Measurements from ENCODE around the gene PARD3B.
"Not testable (repeated sequence)": the region's sequence is repeated elsewhere in the genome, so short reads cannot be mapped to it uniquely, and the experiment has no call there.

Gene PARD3B

DNA sequence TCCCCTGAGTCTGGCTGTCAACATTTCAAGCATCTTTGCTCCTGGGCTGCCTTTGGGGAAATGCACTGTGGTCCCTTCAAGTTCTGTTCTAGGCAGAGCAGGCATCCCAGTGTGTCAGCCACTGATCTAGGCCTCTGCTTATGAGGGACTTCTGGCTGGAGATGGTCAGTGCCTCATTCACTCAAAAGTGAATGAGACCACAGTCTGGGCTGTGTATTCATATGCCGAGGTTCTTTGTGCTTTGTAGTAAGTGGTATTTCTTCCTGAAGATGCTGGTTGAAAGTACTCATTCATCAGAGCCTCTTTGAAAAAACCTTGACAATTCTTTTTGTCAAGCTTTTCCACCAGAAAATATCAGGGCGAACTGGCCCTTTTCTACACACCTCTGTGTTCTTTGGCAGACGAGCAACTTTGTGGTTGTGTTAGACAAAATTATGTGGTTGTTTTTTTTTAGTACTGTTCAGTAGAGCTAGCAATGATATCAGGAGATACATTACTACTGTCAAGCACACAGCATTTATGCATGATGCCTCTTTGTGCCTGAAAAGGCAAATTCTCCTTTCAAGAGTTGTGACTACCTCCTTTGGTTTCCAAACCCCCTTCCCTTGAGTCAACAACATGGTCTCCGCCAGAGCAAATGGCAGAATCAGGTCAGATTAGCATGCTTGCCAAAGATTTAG lies 626.1 kb downstream of the PARD3B start:
- DNase-seq (ENCODE audit: low read depth in 1 of 2, low spot score in 1 of 2) = no peak

DNA sequence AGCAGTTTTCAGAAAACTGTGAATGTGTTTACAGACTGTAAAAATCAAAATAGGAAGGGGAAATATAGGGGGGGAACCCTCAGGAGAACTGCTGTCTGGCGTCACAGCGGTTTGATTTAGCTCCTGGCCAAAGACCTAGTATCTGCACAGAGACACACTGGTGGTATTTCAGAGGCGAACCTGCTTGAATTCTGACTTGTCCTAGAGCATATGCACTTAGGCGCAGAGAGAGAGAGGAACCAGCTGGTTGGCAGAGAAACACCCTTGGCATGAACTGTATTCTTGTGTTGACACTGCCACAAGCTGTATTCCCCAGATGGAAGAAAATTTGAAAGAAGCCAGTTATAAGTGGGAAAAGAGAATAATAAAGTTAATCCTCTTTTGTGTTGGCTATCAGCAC lies 630.6 kb downstream of the PARD3B start:
- no peak for DNase-seq (ENCODE audit: low read depth in 1 of 2, low spot score in 1 of 2)

DNA sequence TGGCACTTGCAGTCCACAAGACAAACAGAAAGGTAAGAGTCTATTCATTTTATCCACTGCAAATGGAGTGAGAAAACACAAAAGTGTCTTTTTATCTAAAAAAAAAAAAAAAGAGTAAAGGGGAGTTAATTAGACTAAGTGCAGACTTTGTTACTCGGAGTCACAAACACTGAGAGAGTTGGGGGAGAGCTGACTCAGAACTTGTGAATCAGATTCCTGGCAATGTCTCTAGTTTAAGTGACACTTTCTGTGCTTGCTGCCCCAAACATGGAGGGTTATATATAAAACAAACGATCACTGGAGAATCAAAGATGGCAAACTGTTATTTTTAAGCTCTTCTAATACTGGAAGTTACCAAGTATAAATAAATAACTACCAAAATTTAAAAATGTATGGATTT lies 631.3 kb downstream of the PARD3B start:
- DNase-seq (ENCODE audit: low read depth in 1 of 2, low spot score in 1 of 2) = no peak

DNA sequence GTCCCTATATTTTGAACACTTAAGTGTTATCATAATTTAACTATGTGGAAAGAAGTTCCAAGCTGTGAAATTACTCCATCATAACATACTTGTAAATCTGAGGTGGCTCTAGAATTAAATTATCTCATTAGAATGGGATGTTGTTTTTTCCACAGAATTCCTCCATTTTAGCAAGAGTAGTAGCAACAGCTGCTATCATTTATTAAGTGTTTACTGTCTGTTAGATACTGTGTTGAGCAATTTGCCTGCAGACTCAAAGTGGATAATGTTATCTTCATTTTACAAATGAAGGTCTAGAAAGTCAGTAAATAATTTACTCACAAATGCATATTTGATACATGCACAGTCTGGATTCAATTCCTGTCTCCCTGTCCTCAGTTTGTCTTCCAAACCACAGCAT lies 632.3 kb downstream of the PARD3B start:
- DNase-seq (ENCODE audit: low read depth in 1 of 2, low spot score in 1 of 2) = no peak

DNA sequence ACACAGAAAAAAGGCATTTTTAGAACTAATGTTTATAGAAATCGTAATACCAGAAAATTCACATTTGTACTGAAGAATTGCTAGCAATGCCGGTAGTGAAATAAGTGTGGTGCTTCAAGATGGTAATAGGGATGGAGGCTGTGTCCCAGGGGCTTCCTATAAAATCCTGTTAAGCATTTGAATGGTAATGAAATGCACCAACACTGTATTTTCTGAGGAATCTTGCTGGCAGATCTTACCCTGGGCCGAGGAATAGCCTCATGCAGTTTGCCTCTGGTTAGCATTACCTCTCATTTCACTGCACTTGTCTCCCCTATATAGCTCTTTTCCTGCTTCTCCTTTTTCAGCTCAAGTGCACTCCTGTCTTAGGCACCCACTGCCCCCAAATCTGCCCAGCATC lies 635.5 kb downstream of the PARD3B start:
- no peak for DNase-seq (ENCODE audit: low read depth in 1 of 2, low spot score in 1 of 2)

DNA sequence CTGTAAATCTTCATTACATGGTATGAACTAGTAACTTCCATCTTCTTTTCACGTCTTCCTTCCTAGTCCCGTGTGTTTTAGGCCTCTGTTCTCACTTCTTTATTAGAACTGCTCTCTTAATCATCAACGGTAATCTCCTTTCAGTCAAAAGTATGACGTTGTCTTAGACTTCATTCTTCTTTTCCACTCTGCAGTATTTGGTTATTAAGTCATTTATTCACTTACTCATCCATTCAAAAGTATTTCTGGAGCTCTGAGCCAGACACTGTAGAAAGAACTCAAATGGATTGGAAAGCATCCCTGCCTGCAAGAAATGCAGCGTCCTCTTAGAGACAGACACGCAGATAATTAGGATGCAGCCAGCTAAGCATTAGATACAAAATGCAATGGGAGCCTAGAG lies 642.5 kb downstream of the PARD3B start:
- no peak for DNase-seq (ENCODE audit: low read depth in 1 of 2, low spot score in 1 of 2)

DNA sequence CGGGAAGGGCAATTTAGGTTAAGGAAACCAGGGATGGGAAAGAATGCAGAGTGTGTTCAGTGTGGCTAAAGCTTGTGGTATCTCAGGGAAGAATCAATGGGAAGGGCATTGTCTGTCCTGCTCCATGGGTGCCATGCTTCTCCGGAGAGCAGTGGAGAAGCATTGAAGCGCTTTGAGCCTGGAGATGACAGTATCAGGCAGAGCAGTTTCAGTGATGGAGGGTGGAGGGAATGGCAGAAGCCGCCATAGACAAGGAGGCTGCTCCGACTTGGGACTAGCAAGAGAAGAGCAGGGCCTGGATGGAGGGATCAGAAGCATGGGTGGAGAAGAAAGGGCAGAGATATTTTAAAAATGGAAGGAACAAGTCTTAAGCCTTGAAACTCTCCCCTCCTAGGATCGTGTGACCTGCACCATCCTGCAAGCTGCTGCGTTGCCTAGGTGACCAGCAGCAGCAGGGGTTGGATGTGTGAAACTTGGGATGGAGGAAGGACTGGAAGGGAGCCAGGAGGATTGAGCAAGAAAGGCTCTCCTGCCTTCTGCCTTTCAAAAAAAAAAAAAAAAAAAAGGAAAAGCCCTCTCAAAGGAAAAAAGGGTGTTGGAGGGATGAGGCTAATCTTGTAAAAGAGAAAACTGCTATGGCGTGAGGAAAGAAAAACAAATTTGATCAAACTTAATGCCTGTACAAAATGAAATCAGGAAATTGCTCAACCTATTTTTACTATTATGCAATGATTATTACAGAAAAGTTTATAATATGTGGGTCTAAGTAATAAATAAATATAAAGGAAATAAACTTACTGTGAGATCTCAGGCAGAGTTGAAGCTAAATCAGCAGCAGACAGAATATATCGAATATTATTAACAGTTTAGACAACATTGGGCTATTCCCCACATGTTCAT lies 643.2 kb downstream of the PARD3B start:
- no peak for DNase-seq (ENCODE audit: low read depth in 1 of 2, low spot score in 1 of 2)

DNA sequence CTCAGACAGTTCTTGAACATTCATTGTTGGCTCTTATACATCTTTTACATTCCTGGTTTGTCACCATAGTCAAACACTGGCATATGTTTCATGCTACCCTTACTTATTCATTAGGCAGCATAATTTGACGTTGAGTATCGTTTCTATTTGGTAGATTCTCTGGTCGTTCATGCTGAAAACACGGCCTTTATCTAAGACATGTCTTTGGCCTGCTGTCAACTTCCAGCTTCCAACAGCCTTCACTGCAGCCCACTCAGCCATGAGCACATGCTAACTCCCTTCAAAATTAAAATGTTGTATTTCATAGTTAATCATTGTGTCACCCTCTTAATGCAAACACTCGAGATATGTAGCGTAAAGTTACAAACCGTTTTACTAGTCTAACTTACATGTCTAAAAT lies 644.0 kb downstream of the PARD3B start:
- no peak for DNase-seq (ENCODE audit: low read depth in 1 of 2, low spot score in 1 of 2)

DNA sequence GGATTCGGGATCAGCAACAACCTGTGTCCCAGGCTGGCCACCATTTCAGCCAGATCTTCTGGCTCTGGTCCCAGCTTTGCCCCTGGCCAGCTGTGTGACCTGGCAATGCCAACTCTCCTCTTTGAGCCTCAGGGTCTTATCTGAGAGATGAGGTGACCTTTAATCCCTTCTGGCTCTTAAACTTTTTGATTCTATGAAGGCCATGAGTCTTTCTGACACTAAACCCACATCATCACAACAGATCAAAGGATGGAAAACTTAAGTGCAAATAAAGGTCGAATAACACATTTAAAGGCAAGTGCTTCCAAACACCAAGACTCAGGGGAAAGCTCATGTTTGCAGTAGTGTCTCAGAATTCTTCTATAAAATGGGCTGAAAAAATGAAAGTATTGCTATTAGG lies 645.3 kb downstream of the PARD3B start:
- DNase-seq (ENCODE audit: low read depth in 1 of 2, low spot score in 1 of 2) = no peak

DNA sequence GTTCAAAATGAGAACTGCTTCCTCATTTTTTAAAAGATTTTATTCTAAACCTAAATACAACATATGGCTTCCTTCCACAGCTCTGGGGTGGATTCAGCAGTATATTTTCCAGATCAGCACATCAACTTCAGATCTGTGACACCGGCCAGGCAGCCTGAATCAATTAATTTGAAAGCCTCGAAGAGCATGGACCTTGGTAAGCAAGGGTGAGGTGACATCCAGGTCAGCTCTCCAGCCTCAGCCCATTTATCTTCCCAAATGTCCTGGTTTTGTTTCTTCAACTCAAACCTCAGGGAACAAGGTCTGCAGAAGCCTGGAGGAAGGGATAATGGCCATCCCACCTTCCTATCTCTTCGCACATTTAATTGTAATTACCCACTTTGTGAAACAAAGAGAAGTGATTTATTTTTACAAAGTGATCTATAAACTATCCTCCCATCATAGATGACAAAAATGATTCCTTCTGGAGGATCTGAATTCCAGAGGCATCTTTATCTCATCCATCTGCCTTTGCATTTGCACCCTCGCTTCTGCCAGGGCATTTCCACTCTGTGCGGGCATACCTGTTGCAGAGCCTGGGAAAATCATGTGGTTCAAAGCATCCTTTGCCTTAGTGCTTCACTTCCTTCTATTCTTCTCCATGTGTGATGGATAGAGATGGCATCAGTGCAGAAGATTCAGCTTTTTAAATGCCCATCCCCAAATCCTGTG lies 648.0 kb downstream of the PARD3B start:
- DNase-seq (ENCODE audit: low read depth in 1 of 2, low spot score in 1 of 2) = no peak

DNA sequence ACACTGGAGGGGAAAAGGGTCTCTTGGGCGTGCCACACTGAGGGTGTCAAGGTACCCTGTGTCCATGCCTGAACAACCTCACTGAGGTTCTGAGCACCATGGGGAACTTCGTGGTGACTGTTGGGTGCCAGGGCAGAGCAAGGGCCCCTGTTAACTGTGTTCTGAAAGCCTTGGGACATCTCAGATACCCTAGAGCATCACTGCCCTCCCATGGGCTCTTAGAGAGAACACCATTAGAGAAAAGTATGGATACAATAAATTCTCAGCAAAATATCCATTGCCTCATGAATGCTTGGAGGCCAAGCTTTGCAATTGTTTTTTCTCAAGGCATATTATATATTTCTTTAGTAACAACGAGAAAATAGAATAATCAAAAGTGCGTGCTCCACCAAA lies 648.6 kb downstream of the PARD3B start:
- DNase-seq (ENCODE audit: low read depth in 1 of 2, low spot score in 1 of 2) = no peak

DNA sequence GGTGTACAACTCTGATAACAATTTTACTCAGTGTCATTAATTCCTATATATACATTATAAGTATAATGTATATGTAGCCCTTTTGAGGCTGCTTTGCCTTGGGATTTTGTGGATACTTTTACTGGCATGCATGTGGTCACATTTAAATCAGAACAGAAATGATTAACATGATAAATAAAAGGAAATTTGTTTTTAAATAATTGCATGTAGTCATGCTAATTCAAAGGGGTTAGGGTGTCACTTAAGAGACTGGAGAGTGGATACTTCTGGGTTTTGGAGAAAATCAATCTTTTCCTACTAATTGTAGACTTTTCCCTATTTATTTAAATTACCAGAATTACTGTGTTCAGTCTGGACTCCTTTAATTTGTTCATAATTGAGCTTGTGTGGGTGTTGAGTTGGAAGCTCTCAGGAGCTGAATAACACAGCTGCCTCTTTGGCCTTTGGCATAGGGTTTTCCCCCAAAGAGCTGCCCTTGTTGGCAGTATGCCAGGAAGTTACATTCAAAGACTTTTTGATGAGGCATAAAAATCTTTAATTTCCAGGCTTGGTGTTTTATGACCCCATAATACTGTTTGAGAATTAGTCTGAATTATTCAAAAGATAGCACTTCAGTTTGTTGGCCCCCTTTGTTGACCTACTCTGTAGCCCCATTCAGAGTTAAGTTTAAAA lies 652.3 kb downstream of the PARD3B start:
- DNase-seq (ENCODE audit: low read depth in 1 of 2, low spot score in 1 of 2) = peak in 1 of 2 donors; percentile 4

DNA sequence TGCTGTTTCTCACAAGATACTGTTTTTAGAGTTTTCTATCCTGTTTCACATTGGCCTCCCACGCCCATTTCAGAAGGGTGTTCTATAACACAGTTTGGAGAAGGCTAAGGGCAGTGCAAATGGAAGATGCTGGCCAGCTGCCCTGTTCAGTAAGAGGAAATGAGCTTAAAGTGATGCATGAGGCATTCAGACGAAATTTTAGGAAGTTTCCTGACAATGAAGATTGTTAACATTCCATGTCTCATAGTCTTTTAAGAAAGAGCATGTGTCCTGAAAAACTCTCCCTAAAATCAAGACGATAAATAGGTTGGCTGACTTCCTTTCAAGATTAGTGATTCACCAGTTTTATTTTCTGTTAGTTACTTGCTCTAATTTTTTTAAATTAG lies 652.9 kb downstream of the PARD3B start:
- DNase-seq (ENCODE audit: low read depth in 1 of 2, low spot score in 1 of 2) = no peak

DNA sequence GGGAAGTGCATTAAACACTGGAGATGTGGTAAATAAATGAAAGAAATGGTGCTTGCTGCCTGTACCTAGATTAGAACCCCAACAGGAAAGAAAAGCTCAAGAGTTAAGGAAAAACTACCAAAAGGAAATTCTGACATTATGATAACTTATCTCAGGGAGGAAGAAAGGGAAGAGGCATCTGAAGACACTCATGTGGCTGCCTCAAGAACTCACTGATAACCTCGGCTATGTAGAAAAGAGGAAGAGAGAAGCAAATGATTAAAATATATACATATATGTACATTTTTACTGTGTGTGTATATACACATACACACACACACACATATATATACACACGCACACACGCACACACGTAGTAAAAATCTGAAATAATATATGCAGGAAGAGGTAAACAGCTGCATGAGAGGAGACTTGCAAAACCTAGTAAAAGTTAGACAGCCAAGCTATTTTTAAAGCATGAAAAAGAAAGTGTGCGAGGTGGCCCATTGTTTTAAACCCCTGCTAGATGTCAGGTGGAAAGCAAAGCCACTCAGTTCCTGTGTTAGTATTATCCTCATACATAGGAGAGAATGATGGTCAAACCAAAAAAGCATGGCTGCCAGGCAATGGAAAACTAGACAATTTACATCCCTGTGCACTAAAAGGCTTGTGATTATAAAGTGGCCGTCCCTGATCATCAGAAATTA lies 654.0 kb downstream of the PARD3B start:
- DNase-seq (ENCODE audit: low read depth in 1 of 2, low spot score in 1 of 2) = no peak

DNA sequence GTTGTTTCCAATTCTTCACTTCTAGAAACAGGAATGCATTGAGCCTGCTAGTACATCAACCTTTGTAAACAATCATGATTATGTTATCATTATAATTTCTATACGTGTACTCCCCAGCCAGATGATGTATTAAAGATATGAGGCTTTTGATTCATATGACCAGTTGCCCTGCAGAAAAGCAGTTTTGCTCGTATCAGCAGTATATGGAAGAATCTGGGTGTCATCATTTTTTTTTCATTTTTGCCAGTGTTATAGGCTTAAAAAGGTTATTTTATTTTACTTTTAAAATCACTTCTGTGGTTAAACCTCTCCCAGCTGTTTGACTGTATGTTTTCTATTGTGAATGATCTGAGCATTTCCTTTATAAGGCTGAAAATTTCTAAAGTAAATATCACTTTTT lies 665.2 kb downstream of the PARD3B start:
- no peak for DNase-seq (ENCODE audit: low read depth in 1 of 2, low spot score in 1 of 2)

DNA sequence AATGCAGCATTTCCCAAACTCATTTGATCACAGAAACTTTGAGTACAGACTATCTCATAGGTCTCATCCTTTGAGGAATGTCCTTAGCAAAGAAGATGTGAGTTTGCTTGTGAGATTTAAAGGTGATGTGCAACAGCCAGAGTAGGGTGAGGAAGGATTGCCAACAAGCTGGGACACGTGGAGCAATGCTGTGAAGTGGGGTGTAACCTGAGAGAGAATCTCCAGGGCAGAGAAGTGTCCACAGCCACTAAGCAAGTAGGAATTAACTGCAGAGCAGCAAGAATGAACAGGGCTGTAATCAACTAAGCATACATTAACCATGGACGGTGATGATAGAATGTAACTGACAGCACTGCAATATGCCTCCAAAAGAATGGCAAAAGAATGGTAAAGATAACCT lies 667.1 kb downstream of the PARD3B start:
- DNase-seq (ENCODE audit: low read depth in 1 of 2, low spot score in 1 of 2) = no peak

DNA sequence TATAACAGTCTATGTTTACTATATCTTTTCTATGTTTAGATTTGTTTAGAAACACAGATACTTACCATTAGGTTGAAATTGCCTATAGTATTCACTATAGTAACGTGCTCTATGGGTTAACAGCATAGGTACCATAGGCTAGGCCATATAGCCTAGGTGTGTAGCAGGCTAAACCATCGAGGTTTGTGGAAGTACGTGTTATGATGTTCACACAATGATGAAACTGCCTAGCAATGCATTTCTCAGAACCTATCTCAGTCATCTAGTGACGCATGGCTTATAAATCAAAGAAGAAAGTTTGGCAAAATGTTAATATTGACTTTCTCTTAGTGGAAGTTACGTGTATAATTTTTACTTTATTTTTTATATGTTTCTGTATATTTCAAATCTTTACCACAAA lies 670.8 kb downstream of the PARD3B start:
- no peak for DNase-seq (ENCODE audit: low read depth in 1 of 2, low spot score in 1 of 2)

DNA sequence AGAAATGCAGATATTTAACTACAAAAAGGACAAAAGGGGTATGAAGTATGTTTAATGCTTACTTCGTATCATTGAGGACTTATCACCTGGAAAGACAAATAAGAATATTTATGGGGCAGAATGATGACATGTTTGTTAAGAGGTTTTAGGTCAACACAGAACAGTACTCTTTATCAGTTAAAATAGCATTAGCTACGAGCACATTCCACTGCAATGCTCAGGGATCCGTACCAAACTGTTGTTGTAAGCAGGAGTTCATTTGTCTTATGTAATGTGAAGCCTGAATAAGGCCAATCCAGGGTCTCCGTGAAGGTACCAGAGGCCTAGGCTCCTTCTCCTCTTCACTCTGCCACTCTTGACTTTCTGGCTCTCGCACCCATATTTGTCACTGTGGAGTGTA lies 671.3 kb downstream of the PARD3B start:
- no peak for DNase-seq (ENCODE audit: low read depth in 1 of 2, low spot score in 1 of 2)

DNA sequence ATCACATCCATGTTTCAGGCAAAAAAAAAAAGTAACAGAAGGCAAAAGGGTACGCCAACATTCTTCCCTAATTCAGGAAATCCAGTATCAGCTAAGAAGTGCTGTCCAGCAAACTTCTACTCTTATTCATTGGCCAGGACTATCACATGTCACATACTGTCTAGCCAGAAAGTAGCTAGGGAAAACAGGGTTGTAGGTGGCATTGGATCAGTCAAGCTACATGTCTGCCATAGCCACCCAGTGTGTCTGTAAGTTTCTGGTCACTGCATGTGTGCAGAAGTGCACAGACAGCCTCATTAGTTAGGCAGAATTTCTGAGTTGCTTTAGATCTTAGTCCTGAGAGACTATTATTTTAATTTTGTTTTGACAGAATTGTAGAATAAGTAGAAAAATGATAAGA lies 671.7 kb downstream of the PARD3B start:
- DNase-seq (ENCODE audit: low read depth in 1 of 2, low spot score in 1 of 2) = no peak

DNA sequence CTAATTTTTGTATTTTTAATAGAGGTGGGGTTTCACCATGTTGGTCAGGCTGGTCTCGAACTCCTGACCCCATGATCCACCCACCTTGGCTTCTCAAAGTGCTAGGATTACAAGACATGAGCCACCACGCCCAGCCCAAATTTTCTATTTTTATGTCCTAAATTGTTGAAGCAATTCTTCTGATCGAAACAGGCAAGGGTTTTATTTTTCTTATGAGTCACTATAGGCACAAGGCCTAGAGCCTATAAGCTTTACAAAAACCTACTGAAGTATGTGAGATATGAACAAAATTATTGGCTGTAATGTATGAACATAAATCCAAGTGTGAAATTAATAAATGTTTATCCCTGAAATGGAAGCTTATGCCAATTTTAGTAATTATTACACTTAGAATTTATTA lies 672.8 kb downstream of the PARD3B start:
- DNase-seq (ENCODE audit: low read depth in 1 of 2, low spot score in 1 of 2) = no peak

DNA sequence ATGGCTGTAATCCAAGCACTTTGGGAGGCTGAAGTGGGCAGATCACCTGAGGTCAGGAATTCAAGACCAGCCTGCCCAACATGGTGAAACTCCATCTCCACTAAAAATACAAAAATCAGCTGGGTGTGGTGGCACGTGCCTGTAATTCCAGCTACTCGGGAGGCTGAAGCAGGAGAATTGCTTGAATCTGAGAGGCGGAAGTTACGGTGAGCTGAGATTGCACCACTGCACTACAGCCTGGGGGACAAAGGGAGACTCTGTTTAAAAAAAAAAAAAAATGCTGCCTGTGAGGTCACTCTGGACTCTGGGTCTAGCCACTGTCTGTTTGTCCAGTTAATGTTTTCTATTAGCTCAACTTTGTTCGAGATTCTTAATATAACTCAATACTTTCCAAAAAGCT lies 673.5 kb downstream of the PARD3B start:
- not testable (repeated sequence) for DNase-seq (ENCODE audit: low read depth in 1 of 2, low spot score in 1 of 2)
